GM21360 (cell line): Measurements from ENCODE around the gene SDK2.

Experiments used
- ATAC-seq: cut with Tn5 transposase; IDR thresholded peaks from one replicate; pipeline ENCODE4 v1.9.1; 2021; ENCODE audit warnings: mild to moderate bottlenecking, moderate library complexity; ENCODE audit not compliant: unreplicated experiment

SDK2 gene

DNA sequence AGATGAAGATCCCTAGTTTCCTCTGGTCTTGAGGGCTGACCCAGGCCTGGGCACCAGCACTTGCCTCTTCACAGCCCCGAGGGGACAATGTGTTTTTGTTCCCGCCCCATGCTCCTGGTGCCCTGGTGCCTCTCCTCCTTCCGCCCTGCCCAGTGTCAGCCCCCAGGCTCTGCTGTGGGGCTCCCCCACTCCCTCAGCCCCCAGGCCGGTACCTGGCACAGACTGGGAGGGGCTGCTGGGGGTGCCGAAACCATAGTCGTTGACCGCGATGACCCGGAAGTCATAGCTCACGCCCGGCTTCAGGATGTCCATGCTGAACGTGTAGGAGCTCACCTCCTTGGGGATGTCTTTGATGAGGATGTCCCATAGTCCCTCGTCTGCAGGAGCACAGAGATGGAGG is 292.0 kb downstream of the SDK2 start:
- no peak for ATAC-seq

DNA sequence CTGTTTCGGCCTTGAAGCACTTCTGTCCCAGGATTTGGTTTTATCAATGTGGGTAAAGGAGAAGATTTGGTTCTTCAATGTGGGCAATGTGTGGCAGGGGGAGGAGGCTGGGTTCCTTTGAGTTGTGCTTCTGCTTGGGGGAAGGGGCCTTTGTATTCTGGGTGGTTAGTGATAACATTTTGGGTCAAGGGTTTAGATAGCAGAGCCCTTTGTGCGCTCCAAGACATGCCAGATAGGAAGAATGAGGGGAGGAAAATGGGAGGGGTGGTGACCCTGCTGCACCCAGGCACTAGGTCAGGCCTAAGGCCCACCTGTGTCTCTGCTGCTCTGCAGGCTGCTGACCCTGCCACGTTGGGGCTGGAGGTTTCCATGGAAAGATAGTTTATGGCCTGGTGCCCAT is 292.5 kb downstream of the SDK2 start:
- ATAC-seq, result no peak

DNA sequence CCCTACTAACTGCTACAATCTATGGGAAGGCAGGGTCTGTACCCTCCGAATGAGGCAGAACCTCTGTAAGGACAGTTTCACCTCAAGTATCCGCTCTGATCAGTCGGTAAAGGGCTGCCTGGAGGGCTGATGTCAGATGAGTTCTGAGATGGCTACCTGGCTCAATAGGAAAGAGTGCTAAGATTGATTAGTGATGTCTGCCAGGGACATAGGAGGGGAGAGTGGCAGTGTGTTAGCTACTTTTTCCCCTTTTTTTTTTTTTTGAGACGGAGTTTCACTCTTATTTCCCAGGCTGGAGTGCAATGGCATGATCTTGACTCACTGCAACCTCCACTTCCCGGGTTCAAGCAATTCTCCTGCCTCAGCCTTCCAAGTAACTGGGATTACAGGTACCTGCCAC is 293.4 kb downstream of the SDK2 start:
- ATAC-seq, result no peak

GRCh38 chr17:73349647-73350046 is 294.6 kb downstream of the SDK2 start:
- no peak for ATAC-seq

DNA sequence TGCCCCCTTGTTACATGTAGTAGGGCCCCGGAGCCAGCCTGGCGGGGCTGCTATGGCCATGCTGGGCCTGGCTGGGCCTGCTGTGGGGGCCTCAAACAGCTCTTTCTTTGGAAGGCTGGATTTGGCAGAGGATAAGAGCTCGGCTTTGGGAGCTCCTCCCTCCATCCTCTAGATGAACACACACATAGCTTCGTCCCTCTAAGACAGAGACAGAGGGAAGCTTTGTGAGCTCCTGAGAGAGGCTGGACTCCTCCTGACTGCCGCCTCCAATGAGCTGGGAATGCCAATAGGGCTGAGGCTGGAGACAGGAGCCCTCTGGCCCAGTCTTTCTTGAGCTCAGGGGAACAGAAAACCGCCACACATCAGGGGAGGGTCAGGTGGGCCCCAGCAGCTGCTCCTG is 295.1 kb downstream of the SDK2 start:
- no peak for ATAC-seq

- no peak for ATAC-seq
These were observed 295.5 kb downstream of the SDK2 start for GRCh38 chr17:73348829-73349095.

GRCh38 chr17:73348018-73348828 is 296.0 kb downstream of the SDK2 start:
- ATAC-seq, result no peak

DNA sequence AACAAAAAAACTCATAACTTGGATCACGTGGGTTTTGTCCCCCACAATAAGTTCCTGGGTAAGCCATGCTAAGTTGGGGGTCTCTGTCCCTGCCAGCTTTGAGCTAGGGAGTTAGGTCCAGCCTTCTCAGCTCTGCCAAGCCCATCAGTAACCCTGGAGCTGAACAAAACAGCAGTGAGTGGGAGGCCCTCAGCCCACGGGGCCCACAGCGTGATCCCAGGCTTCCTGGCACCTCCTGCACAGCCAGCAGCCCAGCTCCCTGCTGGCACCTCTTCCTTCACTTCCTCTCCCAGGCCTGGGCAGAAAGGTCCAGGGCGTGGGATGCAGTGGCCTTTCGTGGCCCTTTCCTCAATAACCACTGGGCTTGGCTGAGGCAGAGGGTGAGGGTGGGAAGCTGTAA is 296.9 kb downstream of the SDK2 start:
- ATAC-seq, result no peak

- ATAC-seq, result no peak
These were observed 297.6 kb downstream of the SDK2 start for GRCh38 chr17:73346501-73347162.

DNA sequence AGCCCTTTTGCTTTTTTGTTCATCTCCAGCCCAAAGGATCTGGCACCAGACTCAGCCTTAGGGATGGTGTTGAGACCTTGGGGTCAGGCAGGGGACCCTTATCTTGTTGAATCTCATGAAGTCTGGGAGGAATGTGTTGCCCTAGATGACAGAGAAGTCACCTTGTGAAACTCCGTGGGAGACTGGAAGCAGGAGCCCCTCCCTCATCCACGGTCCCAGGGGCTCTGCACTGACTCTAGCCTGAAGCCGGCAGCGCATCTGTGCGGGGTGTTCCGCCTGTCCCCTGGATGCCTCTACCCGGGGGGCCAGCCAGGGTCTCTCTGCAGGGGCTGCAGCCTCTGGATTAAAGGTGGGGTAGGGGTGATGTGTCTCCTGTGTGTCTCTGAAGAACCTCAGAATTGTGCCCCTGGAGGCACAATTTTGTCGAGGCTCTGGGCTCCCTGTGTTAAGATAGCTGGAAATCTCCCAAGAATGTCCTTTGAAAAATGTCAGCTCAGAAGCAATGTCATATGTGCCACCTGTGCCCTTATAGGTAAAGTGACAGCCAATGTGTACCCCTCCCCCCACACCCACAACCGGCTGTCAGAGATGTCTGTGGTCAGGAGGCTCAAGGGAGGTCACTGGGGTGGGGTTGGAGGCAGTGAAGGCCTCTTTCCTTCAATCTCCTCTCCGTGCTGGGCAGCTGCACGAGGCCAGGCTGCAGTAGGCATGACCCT is 300.3 kb downstream of the SDK2 start:
- no peak for ATAC-seq

- no peak for ATAC-seq
These were observed 301.0 kb downstream of the SDK2 start for GRCh38 chr17:73343168-73343634.

DNA sequence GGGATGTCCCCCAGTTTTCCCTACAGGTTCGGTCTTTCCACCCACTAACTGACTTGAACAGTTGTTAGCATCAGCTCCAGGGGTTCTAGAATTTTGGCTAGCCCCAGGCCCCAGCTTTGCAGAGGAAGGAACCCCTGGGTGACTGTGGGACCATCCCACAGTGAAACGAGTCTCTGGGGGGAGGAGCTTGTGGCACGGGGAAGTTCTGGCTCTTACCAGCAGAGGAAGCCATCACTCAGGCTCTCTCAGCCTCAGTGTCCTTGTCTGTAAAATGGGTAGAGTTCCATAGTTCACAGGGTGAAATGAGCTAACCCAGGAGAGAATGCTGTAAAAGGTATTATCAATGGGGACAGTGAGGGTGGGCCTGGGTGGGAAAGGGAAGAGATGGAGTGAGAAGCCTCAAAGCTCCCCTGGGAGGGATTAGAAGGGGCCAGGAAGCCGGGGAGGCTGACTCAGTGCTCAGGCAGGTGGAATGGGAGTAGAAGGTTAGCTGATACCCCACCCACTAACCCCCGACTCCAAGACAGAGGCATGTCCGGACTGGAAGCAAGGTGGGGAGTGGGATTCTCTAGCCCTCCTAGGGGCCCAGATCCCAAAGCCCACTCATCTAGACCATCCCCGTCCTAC is 301.6 kb downstream of the SDK2 start:
- no peak for ATAC-seq

DNA sequence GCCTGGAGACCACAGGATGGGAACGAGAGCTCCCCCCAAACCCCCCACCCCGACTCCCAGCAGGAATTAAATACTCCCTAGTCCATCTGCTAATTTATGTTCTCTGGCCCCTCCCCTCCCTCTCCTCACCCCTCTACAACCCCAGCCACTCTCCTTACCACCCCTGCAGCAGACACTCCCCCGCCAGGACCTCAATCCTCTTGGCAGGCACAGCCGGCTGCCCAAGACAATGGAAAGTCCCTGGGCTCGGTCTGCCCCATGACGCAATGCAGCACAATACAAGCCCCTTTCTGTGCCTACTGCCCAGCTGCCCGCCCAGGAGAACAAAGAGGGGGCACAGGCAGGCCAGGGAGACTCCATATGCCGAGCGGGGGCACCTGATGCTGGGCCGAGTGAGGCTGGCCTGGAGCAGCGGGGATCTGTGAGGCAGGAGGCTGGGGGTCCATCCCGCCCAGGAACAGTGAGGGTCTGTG is 302.2 kb downstream of the SDK2 start:
- no peak for ATAC-seq

DNA sequence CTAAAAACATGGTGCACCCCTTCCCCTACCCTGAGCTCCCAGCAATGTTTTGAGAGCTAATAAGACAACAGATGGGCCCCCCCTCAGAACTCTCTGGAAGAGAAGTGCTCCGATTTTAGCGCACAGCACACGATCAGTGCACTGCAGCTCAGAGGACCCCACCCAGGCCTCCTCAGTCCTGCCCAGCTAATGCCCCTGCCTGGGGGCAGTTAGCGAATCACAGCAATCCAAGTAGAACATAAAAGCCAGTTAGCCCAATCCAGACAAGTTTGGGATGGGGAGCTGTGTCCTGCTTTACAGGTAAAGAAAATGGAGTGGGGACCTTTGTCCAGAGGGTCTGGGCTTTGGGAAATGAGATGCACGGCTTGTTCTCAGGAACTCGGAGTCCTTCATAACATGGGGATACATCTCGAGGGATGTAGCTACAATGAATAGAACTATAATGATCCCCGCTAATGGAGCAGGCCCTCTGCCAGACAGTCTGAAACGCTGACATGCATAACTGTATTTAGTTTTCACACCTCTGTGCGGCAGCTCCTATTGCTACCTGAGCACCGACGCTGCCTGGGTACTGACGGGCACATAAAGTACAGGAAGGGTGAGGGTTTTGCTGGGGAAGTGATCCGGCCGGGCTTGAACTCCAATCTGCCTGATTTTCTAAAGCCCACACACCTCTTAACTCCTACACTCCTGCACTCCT is 302.7 kb downstream of the SDK2 start:
- no peak for ATAC-seq

DNA sequence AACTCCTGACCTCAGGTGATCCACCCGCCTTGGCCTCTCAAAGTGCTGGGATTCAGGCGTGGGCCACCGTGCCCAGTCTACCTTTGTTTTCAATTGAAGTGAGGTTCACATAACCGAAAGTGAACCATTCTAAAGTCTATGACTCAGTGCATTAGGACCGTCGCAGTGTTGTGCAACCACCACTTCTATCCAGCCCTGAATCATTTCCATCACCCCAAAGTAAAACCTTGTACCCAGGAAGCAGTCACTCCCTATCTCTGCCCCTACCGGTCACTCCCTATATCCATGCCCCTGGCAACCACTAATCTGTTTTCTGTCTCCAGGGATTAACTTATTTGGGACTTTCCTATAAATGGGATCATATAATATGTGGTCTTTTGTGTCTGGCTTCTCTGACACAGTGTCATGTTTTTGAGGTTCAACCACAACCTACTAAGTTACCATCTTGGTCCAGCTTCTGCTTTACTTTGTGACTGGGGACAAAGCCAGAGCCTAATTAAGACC is 304.1 kb downstream of the SDK2 start:
- ATAC-seq, result no peak

DNA sequence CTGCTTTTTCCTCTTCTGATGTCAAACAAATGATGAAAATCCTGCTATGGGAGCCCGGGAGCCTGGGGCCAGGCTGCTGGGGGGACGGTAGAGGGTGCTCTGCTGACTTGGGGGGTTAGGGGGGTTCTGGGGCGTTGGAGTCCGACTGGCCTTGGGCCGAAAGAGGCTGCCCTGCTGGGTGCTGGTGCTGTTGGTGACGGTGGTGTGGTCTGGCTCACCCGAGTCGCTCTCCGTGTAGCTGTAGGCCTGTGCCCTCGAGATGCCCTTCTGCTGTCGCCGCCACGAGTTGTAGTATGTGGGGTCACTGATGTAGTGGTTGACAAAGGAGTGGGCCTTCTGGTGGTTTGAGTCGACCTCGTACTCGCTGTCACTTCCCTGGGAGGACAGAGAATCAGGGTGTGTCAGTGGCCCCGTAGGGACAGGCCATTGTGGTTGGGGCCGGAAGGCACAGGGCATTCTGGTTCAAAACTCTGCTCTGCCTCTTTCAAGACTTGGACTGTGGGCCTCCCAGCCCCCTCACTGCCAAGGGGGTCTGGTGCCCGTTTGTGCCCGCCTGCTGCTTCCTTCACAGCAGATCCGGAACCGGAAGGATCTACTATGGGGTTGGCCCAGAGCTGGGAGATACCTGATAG is 305.6 kb downstream of the SDK2 start:
- ATAC-seq, result no peak

- ATAC-seq, result no peak
These were observed 306.2 kb downstream of the SDK2 start for GRCh38 chr17:73338050-73338521.

DNA sequence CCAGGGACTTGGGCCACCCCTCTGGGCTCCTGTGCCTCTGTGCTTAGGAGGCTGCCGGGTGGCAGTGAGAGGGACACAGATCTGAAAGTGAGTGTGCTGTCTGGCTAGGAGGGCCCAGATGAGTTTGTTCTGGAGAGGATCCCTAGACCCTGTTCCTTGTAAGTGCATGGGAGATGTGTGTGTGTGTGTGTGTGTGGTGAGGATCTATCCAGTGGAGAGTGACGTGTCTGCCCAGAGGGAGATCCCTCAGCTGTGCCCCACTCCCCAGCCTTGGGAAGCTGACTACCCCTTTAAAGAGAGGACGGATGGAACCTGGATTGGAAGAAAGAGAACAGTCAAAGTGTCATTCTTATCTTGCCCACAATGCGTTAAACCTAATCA is 306.9 kb downstream of the SDK2 start:
- no peak for ATAC-seq

DNA sequence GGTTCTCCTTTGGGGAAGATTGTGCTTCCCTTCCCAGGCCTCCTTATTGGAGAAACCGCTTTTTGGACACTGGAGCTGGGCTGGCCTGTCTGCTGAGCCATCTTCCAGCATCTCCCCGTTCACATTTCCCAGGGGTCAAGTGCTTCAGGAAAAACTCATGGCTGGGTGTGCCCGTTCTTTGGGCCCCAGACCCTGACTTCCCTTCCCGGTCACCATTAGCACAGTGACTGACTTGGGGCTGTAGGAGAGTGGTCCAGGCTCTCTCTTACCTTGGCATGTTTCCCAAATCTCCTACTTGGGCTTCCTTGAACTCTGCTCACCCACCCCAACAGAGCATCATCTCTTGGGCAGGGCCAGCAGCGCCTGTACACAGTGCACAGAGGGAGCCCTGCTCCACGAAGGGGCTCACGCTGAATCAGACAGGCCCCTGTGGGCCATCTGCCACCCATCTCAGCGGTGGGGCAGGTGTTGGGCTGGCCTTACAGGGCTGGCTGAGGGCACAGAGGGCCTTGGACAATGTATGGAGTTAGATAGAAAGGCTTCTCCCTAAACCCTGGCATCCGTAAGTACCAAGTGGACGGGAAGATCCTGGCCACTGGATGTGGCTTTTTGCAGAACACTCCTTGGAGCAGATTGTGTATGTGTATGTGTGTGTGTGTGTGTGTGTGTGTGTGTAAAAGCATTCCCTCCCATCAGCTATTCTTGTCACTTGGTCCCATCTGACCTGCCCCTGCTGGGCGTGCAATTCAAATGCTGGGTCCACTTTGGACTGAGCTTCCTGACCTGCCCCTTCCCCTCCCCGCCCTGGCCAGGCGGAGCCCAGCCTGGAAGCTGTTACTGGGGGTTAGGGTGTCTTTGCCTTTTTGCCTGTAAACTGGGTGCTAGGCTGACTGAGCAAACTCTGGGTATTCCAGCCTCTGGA is 307.6 kb downstream of the SDK2 start:
- no peak for ATAC-seq
